GM19035 (cell line): ENCODE results near the gene ADK.
"Not testable (repeated sequence)": the region's sequence is repeated elsewhere in the genome, so short reads cannot be mapped to it uniquely, and the experiment has no call there.

ENCODE experiments used
- ATAC-seq: cut with Tn5 transposase; IDR thresholded peaks from one replicate; pipeline ENCODE4 v1.9.1; 2021; ENCODE audit not compliant: unreplicated experiment

Gene ADK

DNA sequence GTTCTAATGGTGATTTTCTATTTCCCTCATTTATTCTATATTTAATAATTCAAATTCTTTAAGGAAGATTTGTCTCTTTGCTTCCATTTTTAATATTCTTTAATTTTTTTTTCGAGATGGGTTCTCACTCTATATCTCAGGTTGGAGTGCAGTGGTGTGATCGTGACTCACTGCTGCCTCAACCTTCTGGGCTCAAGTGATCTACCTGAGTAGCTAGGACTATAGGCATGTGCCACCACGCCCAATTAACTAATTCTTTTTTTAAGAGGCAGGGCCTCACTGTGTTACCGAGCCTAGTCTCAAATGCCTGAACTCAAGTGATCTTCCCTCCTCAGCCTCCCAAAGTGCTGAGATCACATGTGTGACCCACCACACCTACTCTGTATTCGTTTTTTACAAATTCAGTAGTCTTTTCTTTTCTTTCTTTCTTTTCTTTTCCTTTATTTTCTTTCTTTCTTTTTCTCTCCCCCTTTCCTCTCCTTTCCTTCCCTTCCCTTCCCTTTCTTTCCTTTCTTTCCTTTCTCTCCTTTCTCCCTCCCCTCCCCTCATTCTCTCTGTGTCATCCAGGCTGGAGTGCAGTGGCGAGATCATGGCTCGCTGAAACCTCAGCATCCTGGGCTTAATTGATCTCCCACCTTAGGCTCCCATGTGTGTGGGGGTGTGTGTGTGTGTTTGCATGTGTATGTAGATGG, 323.1 kb downstream of the ADK start:
- ATAC-seq, result no peak

DNA sequence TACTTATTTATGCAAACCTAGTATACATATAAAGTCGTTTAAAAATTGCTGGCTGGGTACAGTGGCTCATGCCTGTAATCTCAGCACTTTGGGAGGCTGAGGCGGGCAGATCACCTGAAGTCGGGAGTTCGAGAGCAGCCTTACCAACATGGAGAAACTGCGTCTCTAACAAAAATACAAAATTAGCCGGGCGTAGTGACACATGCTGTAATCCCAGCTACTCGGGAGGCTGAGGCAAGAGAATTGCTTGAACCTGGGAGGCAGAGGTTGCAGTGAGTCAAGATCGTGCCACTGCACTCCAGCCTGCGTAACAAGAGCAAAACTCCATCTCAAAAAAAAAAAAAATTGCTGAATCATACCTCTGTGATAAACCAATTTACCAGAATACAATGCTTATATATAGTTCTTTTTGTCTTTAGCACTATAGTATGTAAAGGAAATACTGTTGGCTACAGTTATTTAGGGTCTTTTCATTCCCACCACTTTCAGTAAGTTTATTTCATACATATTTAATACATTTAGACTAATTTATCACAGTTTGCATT, 325.2 kb downstream of the ADK start:
- not testable (repeated sequence) for ATAC-seq

DNA sequence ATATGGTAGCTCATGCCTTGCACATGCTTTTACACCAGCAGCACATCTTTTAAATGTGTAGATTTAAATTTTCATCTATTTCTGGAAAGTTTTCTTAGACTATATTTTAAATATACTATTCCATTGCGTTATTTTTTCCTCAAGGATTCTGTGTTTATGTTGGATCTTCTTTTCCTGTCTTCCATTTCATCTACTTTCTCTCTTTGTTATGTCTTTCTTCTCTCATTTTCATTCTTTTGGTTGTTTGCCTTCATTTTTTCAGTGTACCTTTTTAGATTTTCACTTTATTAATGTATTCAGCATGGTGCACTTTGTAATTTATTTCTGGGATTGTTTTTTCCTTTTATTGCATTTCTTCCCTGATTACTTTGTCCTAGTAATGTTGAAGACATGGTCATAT, 329.8 kb downstream of the ADK start:
- ATAC-seq, result no peak

DNA sequence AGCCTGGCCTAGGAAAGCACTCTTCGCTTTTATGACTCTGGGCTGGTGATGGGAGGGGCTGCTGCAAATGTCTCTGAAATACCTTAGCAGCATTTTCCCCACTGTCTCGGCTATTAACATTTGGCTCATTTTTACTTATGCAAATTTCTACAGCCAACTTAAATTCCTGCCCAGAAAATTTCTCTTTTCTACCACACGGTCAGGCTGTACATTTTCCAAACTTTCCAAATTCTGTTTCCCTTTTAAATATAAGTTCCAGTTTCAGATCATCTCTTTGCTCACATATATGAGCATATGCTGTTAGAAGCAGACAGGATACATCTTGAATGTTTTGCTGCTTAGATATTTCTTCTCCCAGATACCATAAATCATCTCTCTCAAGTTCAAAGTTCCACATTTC, 332.3 kb downstream of the ADK start:
- no peak for ATAC-seq

DNA sequence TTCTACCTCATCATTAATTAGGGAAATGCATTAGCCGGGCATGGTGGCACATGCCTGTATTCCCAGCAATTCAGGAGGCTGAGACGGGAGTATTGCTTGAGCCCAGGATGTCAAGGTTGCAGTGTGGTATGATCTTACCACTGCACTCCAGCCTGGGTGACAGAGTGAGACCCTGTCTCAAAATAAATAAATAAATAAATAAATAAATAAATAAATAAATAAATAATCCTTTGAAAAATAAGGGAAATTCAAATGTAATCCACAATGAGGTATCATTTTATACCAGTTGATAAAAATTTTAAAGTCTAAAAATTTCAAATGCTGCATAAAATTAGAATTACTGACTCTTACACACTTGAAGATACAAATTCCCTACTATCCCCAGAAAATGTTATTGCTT, 334.3 kb downstream of the ADK start:
- no peak for ATAC-seq

DNA sequence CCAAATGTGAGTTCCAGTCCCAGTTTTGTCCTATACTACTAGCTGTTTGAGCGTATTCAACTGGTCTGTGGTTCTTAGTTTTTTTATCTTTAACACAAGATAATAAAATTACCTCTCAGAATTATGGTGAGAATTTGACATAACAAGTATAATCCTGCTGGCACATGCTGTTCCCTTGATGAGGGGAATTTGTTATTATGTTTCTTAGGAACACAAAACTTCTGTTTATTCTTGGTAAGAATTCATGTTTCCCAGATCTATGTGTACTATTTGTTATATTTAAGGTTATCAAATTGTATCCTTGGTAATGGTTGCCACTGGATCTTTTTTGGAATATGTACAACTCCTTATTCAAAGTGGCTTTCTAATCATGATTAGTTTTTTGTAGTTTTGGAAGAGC, 335.6 kb downstream of the ADK start:
- ATAC-seq, result no peak

DNA sequence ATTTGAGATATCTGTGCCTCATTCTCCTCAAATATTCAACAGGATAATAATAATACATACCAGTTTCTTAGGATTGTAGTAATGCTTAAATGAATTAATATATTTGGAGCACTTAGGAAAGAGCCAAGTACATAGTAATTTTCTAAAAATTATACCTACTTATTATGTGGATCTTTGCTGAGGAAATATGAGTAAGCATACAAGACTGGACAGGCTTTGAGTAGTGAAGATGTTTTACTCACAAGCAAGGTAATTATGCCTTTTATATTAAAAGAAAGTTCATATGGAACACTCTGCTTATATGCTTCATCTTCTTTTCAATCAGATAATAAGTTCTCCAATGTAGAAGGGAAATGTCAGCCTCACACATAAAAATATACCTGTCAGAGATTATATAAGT, 337.9 kb downstream of the ADK start:
- ATAC-seq, result no peak

DNA sequence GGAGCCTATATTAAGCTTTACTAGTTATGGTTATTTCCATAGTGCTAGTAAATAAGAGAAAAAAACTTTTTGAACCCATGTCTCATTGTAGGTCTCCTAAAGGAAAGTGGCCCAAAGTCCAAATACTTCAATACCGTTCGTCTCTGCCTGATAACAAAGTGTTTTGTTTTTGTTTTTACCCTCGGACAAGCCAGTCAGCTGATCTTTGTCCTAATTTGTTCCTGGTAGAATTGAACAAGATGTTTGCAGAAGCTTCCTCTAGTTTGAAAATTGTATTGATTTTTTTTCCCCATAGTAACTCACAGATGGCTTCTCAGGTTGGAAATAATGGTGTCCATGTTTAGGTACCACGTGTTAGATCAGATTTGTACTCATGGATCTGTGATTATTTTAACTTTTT, 339.5 kb downstream of the ADK start:
- no peak for ATAC-seq

DNA sequence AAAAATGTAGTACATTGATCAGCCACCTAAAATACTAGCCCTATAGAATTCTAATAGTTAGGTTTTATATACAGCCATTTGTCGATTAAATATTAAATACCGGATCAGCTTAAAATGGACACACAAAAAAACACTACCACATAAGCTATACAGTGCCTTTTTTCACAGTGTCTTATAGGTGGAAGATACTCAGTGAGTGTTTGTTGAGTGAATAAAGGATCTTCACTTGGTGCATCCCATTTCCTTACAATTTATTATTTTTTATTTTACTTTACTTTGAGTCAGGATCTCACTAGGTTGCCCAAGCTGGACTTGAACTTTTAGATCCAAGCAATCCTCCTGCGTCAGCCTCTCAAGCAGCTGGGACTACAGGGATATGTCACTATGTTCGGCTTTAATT, 340.0 kb downstream of the ADK start:
- no peak for ATAC-seq

DNA sequence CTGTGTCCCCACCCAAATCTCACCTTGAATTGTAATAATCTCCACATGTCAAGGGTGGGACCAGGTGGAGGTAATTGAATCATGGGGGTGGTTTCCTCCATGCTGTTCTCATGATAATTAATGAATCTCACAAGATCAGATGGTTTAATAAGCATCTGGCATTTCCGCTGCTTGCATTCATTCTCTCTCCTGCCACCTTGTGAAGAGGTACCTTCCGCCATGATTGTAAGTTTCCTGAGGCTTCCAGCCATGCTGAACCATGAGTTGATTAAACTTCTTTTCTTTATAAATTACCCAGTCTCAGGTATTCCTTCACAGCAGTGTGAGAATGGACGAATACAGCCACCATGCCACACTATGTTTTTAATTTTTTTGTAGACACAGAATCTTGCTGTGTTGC, 345.3 kb downstream of the ADK start:
- not testable (repeated sequence) for ATAC-seq

DNA sequence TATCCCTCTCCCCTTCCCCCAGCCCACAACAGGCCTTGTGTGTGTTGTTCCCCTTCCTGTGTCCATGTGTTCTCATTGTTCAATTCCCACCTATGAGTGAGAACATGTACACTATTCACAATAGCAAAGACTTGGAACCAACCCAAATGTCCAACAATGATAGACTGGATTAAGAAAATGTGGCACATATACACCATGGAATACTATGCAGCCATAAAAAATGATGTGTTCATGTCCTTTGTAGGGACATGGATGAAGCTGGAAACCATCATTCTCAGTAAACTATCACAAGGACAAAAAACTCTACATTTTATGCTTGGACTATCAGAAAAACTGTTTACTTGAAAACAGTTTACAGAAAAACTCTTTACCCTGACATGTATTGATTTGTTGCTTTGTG, 347.6 kb downstream of the ADK start:
- not testable (repeated sequence) for ATAC-seq

DNA sequence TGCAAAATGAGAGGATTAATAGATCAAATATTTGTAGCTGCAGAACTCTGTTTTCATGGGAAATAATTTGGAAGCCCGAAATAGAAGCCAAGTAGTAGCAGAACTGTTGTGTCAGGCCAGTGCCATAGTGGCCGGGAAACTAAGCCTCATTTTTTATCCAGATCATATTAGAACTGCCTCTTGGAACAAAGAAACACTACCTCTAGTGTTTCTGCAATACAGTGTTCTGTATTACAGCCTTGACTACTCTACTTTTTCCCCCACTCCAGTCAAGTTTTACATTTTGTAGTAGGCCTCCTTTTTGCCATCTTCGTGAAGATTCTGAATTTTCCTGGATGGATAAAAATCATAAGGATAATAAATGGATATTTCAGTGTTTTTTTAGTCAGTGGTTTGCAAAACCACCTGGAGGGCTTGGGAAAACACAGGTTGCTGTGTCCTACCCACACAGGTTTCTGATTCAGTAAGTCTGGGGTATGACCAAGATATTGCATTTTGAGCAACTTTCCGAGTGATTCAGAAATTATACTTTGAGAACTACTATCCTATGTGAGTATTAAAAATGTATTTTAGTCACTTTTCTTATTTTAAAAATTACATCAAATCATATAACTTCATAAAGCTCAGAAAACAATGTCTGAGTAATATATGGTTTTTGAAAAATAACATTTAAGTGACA, 349.1 kb downstream of the ADK start:
- ATAC-seq, result no peak

DNA sequence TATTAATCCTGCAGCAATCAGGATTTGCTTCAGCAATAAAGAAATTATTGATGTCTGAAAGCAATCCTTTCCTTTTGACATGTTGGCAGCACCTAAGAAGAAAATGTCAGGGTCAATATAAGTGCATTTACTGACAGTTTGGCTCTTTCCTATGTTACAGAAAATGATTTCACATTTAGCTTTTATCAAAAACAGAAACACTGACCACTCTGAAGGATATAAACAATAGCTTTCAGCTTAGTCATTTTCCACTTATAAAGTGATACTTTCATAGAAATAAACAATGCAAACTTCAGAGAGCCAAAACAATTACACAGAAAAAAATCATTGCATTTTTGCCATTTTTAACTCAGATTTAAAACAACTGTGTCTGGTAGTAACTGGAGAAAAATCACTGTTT, 349.8 kb downstream of the ADK start:
- ATAC-seq, result no peak

DNA sequence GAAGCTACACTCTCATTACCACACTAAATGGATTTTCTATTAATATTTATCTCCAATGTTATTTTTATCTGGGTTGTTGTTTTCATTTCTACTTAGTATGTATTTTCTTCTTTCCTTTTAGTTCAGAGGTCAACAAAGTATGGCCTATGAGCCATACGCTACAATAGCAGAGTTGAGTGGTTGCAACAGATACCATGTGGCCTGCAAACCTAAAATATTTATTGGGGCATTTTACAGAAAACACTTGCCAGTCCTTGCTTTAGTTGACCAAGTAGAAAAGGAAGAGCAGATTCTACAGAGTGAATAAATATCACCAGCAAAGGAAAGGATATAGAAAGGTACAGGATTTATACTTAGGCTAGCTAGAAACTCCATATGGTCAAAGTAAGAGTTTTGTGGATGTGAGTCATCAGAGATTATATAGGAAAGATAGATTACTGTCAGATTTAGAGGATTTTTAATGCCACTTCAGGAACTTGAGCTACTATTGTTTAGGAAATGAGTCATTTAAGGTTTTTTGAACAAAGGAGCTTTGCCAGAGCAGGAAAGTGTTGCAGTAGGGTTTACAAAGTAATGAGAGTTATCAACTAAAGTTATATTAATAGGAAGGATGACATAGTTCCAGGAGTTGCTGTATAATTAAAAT, 352.1 kb downstream of the ADK start:
- no peak for ATAC-seq

DNA sequence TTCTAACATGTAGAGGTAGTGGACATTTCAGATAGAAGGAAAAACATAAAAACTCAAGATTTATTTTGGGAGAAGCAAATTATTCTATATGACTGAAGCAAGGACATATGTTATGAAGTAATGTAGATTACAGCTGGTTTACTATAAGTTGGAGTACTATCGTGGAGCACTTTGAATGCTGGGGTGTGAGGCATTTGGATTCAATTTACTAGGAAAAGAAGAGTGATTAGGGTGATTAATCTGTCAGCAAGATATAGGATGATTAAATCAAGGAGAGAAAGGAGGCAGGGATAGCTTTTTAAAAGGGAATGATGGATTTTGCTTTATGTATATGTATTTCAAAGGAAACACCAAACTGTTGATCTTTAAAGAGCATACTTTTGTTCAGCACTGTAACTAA, 356.9 kb downstream of the ADK start:
- no peak for ATAC-seq

DNA sequence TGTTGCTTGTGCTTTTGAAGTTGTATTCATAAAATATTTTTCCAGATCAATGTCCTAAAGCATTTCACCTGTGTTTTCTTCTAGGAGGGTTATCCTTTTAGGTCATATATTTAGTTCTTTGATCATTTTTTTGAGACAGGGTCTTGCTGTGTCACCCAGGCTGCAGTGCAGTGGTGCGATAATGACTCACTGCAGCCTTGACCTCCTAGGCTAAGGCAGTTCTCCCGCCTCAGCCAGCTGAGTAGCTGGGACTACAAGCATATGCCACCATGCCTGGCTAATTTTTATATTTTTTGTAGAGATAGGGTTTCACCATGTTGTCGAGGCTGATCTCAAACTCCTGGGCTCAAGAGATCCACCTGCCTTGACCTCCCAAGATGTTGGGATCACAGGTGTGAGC, 359.6 kb downstream of the ADK start:
- ATAC-seq, result no peak

DNA sequence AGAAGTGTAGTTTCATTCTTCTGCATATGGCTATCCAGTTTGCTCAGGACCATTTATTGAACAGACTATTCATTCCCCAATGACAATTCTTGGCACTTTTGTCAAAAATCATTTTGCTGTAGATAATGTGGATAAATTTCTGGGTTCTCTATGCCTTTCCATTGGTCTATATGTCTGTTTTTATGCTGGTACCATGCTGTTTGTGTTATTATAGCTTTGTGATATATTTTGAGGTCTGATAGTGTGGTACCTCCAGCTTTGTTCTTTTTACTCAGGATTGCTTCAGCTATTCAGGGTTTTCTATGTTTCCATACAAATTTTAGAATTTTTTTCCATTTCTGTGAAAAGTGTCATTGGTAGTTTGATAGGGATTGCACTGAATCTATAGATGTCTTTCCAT, 360.0 kb downstream of the ADK start:
- no peak for ATAC-seq

DNA sequence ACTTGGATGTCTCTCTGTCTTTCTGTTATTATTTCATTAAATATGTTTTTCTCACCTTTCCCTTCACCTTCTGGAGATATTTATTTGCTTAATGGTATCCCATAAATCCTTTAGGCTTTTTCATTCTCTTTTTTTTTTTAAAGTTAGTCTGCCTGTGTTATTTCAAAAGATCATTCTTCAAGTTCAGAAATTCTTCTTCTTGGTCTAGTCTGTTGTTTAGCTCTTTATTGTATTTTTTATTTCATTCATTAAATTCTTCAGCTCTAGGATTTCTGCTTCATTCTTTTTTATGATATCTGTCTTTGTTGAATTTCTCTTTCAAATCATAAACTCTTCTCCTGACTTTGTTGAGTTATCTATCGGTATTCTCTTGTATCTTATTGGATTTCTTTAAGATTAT, 363.3 kb downstream of the ADK start:
- ATAC-seq, result no peak

DNA sequence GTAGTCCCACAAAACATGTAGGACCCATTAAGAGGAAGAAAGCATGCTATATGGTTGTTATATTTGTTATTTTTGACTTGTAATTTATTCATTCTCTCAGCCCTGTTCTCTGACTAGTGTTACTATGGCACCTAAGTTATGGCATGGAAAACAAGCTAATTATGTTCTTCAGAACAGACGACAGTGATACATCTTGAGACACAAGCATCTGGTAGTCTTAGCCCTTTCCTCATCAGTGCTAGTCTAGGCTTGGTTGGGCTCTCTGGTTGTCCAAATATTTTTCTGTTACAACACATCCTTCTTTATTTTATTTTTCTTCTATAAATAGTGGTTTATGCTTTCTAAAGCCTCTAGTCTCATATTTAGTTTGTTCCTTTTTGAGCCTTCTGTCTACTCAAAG, 367.0 kb downstream of the ADK start:
- ATAC-seq, result no peak

DNA sequence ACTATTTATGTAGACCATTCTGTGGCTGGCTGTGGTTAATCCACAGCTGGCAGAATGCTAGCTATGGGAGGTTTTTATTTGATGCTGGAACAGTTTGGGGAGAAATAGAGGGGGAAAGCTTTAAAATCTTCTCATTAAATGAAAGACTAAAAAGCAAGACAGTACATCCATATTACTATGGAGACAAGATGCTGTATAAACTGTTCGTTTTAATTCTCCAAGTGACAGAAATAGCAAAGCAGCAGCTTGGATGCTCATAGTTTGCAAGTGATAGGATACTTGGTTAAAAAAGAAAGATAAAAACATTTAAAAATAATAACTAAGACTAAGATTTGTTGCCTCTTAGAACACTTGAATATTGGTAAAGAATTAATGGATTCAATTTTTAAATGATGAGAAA, 370.5 kb downstream of the ADK start:
- no peak for ATAC-seq

DNA sequence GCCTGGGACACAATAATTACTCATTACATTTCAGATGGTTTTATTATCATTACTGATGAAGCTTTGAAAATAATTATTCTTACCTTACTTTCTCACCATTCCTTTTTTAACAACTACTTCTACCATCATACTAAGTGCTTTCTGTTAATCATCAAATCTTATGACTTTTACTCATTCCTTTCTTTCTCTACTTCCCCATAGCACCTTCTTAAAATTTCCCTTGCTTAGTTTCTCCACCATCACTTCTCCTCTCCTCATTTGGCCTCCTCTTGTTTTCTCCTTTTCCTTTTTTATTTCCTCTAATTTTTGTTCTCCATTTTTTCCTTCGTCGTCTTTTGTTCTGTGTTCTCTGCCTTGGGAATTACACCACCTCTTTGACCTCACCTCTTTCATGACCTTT, 372.2 kb downstream of the ADK start:
- no peak for ATAC-seq

DNA sequence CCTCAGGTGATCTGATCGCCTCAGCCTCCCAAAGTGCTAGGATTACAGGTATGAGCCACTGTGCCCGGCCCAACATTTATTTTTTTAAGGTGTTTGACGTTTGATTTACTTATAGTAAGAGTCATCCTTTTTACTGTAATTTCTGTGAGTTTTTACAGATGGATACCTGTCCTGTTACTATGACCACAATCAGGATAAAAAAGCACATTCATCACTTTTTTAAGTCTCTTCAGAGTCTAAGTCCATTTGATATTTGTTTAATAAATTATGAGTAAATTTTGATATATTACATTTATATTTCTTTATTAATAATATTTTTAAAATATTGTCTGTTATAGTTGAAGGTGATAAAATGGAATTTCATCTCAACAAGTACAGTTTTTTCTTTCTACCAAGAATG, 374.9 kb downstream of the ADK start:
- ATAC-seq, result no peak
